GM23248 (cell line): ENCODE results near the gene MAP1S.

Source experiments
- EZH2 ChIP-seq: fragments of 200-600 bp; sonication (generic); IDR thresholded peaks from 2 replicates; pipeline ENCODE4 v1.6.1; 2018; ENCODE audit warnings: antibody characterized with exemption, mild to moderate bottlenecking; ENCODE audit not compliant: insufficient read depth, poor library complexity, severe bottlenecking
- EZH2phosphoT487 ChIP-seq: fragments of 200-600 bp; sonication (generic); IDR thresholded peaks from 2 replicates; pipeline ENCODE4 v1.6.1; 2018; ENCODE audit warnings: antibody characterized with exemption, moderate library complexity, mild to moderate bottlenecking, low read depth; ENCODE audit not compliant: insufficient read depth

DNA sequence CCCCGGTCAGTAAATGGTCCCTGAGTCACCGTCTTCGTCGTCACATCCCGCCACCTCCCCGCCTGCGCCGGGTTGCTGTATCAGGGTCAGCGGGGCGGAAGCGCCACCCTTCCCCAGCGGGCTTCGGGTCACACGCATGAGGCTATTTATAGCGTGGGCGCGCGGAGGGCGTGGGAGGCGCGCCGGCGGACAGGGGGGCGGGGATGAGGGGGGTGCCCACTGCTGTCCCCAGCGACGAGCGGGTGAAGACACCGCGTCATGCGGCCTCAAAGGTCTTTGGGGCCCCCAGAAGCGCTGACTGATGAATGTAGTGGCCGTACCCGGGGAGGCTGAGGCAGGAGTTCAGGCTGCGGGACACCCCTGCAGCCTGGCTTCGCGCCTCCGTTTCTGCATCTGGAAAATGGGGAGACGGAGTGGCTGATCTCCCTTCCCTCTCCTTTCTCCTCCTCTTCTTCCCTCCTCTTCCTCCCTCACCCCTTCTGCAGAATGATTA is 39.0 kb upstream of the MAP1S start:
- TF ChIP-seq EZH2phosphoT487 (no peak), EZH2 (no peak)
